ENCODE measurements around the gene HLTF. TPM values are rescaled to one million over a fixed set of nuclear protein-coding genes. Genes with fewer than 3 reads are reported as not detected.

The HLTF gene
- total RNA-seq, 4 donors from 2014 or later: 3.0 to 13.5 (median 7.2) TPM

GRCh38 chr3:149118724-149119123, 32.4 kb upstream of the HLTF start:
- no peak overlapping the region for H3K27ac ChIP-seq
- DNase-seq: no peak
- TF ChIP-seq POLR2A (IDR thresholded peaks at IDR 0.05) (no peak), CTCF (IDR thresholded peaks at IDR 0.05) (no peak), POLR2AphosphoS5 (IDR thresholded peaks at IDR 0.05) (no peak), EP300 (IDR thresholded peaks at IDR 0.05; ENCODE audit: low read depth) (no peak)
- no peak overlapping the region for H3K4me3 ChIP-seq
- in situ Hi-C loops (cut with MboI; ENCODE audit: low pct_ligation_motif_present in 1 of 4, low pct_unique_long_range_greater_than_20kb in 1 of 4, low sequenced_read_pairs in 3 of 4) (loop anchor here (5.0 to 25.0 kb wide), 4 partner anchors 154 to 369 kb away; no protein-coding TSS in a partner anchor), intact Hi-C loops (cut with DNase I; ENCODE audit: low total_unique reads) (no loop called here)
- WGBS, 2 donors (ENCODE audit: low coverage in 1 of 2): 85% methylated on average over 9 of the region's 9 CpGs; no CpG with 5 or more reads in 1 of the 2 donors
- H3K4me1 ChIP-seq: peaks cover 0 to 3% (median 0%) of the 10 kb centered on the region in 4 donors
- no peaks in the 10 kb centered on the region for H3K36me3 ChIP-seq
- H3K27me3 ChIP-seq: no peaks in the 10 kb centered on the region
- no peaks in the 10 kb centered on the region for H3K9me3 ChIP-seq

GRCh38 chr3:149115114-149115513, 28.8 kb upstream of the HLTF start:
- in situ Hi-C loops (cut with MboI; ENCODE audit: low pct_ligation_motif_present in 1 of 4, low pct_unique_long_range_greater_than_20kb in 1 of 4, low sequenced_read_pairs in 3 of 4) (loop anchor here (5.0 to 25.0 kb wide), 4 partner anchors 153 to 372 kb away; no protein-coding TSS in a partner anchor), intact Hi-C loops (cut with DNase I; ENCODE audit: low total_unique reads) (no loop called here)
- DNase-seq: no peak
- no peak overlapping the region for H3K4me3 ChIP-seq
- TF ChIP-seq CTCF (IDR thresholded peaks at IDR 0.05) (no peak), EP300 (IDR thresholded peaks at IDR 0.05; ENCODE audit: low read depth) (no peak), POLR2AphosphoS5 (IDR thresholded peaks at IDR 0.05) (no peak), POLR2A (IDR thresholded peaks at IDR 0.05) (no peak)
- no peaks in the 10 kb centered on the region for H3K36me3 ChIP-seq
- no peaks in the 10 kb centered on the region for H3K9me3 ChIP-seq
- no peaks in the 10 kb centered on the region for H3K4me1 ChIP-seq
- H3K27me3 ChIP-seq: no peaks in the 10 kb centered on the region
- 60 to 74% methylated on average over 1 to 5 of the region's 5 CpGs for whole genome bisulfite sequencing, 2 donors (ENCODE audit: low coverage in 1 of 2)
- no peak overlapping the region for H3K27ac ChIP-seq

DNA sequence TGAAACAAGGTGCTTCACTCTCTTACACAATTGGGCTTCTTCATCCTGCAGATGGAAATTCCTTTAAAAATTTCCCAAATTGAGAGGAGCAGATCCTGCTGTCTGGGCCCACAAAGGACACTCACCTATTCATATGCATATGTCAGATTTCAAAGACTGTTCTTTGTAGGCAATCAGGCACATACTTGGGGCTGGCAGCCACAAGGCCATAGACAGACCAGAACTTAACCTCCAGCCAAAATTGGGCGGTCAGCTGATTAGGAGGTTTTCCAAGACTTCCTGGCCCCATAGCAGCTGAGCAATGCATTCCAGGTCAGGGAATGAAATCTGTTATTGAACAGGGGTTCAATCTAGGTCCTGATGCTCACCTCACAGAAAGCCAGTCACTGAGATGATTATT, 28.1 kb upstream of the HLTF start:
- intact Hi-C loops (cut with DNase I; ENCODE audit: low total_unique reads): no loop called here
- no peaks in the 10 kb centered on the region for H3K27me3 ChIP-seq
- H3K4me3 ChIP-seq: no peak overlapping the region
- H3K4me1 ChIP-seq: no peaks in the 10 kb centered on the region
- in situ Hi-C loops (cut with MboI; ENCODE audit: low pct_ligation_motif_present in 1 of 4, low pct_unique_long_range_greater_than_20kb in 1 of 4, low sequenced_read_pairs in 3 of 4): loop anchor here (25.0 kb wide), 2 partner anchors 152 to 373 kb away; no protein-coding TSS in a partner anchor
- TF ChIP-seq POLR2A (IDR thresholded peaks at IDR 0.05): no peak
- TF ChIP-seq CTCF (IDR thresholded peaks at IDR 0.05): no peak
- no peak for TF ChIP-seq EP300 (IDR thresholded peaks at IDR 0.05; ENCODE audit: low read depth)
- no peak for TF ChIP-seq POLR2AphosphoS5 (IDR thresholded peaks at IDR 0.05)
- no peaks in the 10 kb centered on the region for H3K36me3 ChIP-seq
- WGBS, 2 donors (ENCODE audit: low coverage in 1 of 2): 78% methylated on average over 1 of the region's 1 CpG; no CpG with 5 or more reads in 1 of the 2 donors
- no peaks in the 10 kb centered on the region for H3K9me3 ChIP-seq
- no peak overlapping the region for H3K27ac ChIP-seq
- no peak for DNase-seq

DNA sequence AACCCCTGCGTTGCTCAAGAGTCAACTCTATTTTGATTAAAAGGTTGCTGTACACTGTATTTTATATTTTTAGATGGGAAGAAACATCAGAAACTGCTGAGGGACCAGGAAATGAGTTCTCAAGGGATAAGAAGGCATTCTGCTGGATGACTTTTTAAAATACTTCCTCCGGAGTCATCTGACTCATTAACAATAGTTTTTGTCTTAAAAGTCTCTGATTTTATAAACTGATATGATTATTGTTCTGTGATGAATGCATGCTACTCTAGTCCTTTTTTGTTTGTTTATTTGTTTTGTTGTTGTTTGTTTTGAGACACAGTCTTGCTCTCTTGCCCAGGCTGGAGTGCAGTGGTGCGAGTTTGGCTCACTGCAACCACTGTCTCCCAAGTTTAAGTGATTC, 18.2 kb upstream of the HLTF start:
- 87 to 94% methylated on average over 3 of the region's 3 CpGs for WGBS, 2 donors (ENCODE audit: low coverage in 1 of 2)
- in situ Hi-C loops (cut with MboI; ENCODE audit: low pct_ligation_motif_present in 1 of 4, low pct_unique_long_range_greater_than_20kb in 1 of 4, low sequenced_read_pairs in 3 of 4): loop anchor here (25.0 kb wide), 2 partner anchors 142 to 383 kb away; no protein-coding TSS in a partner anchor
- no peaks in the 10 kb centered on the region for H3K4me1 ChIP-seq
- no peak overlapping the region for H3K4me3 ChIP-seq
- DNase-seq: no peak
- intact Hi-C loops (cut with DNase I; ENCODE audit: low total_unique reads): no loop called here
- TF ChIP-seq POLR2AphosphoS5 (IDR thresholded peaks at IDR 0.05) (no peak), POLR2A (IDR thresholded peaks at IDR 0.05) (no peak), EP300 (IDR thresholded peaks at IDR 0.05; ENCODE audit: low read depth) (no peak), CTCF (IDR thresholded peaks at IDR 0.05) (no peak)
- H3K27me3 ChIP-seq: no peaks in the 10 kb centered on the region
- H3K27ac ChIP-seq: no peak overlapping the region
- H3K9me3 ChIP-seq: peaks cover 0 to 6% of the 10 kb centered on the region in 2 donors
- H3K36me3 ChIP-seq: no peaks in the 10 kb centered on the region

All from transverse colon (tissue), 4 donors.